Nephron (organoid): ENCODE data around the gene GOT2.
"Not testable (repeated sequence)": the region's sequence is repeated elsewhere in the genome, so short reads cannot be mapped to it uniquely, and the experiment has no call there.

ENCODE experiments used
- H3K27ac Mint-ChIP-seq, 3 experiments: 2 replicates each; pipeline ENCODE4 v1.8.0; 2020; ENCODE audit warnings: mixed read lengths in 3 of 3, mild to moderate bottlenecking in 2 of 3, moderate library complexity in 1 of 3
- H3K27me3 Mint-ChIP-seq: 2 replicates; pipeline ENCODE4 v1.8.0; 2021; ENCODE audit warnings: low read depth, mild to moderate bottlenecking, moderate library complexity, mixed read lengths
- H3K36me3 Mint-ChIP-seq: 2 replicates; pipeline ENCODE4 v1.8.0; 2020; ENCODE audit warnings: low read depth, mixed read lengths
- H3K4me1 Mint-ChIP-seq: 2 replicates; pipeline ENCODE4 v1.8.0; 2020; ENCODE audit warnings: mixed read lengths
- H3K4me3 Mint-ChIP-seq, 3 experiments: 2 replicates each; pipeline ENCODE4 v1.8.0; 2020; ENCODE audit warnings: mild to moderate bottlenecking in 3 of 3, mixed read lengths in 3 of 3, moderate library complexity in 2 of 3
- H3K9me3 Mint-ChIP-seq: 2 replicates; pipeline ENCODE4 v1.8.0; 2020; ENCODE audit warnings: mixed read lengths
- TF ChIP-seq, protein P1 (sequence below), 3 experiments: fragments of 200-600 bp; sonication (generic); IDR thresholded peaks; one replicate each; pipeline ENCODE4 v1.5.0; 2021; ENCODE audit warnings: antibody characterized with exemption in 3 of 3; ENCODE audit not compliant: unreplicated experiment in 3 of 3

GOT2 gene

DNA sequence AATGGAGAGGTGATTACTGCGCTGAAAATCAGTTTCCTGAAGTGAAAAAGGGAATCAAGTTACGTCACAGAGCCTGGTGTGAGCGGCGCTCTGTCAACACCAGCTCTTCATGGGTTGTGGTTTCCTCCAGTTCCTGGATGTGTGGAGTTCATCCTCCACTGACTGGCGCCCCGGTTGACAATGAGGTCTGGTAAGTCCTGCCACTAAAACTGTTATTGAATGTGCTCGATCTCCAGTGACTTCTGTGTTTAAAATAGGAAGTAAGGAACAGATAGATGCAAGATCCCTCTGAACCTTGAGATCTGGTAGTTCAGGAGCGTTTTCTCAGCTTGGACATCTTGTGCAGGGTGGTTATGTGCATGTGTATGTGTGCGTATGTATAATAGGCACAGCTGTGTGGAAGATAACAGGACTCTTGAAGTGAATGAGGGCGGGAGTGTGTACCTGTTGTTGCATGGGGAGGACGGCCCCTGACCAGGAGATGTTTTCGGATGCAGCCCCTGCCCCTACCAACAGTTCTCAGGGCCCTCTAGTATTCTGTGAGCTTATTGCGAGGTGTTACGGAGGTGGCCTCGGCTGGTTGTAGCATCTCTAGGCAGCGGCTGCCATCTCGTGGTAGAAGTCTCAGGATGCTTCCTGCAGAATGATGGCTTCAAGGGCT lies 22.0 kb upstream of the GOT2 start:
- TF ChIP-seq, protein P1, sequence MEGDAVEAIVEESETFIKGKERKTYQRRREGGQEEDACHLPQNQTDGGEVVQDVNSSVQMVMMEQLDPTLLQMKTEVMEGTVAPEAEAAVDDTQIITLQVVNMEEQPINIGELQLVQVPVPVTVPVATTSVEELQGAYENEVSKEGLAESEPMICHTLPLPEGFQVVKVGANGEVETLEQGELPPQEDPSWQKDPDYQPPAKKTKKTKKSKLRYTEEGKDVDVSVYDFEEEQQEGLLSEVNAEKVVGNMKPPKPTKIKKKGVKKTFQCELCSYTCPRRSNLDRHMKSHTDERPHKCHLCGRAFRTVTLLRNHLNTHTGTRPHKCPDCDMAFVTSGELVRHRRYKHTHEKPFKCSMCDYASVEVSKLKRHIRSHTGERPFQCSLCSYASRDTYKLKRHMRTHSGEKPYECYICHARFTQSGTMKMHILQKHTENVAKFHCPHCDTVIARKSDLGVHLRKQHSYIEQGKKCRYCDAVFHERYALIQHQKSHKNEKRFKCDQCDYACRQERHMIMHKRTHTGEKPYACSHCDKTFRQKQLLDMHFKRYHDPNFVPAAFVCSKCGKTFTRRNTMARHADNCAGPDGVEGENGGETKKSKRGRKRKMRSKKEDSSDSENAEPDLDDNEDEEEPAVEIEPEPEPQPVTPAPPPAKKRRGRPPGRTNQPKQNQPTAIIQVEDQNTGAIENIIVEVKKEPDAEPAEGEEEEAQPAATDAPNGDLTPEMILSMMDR (IDR thresholded peaks at IDR 0.05; ENCODE audit: unreplicated experiment in 3 of 3), result peak; percentile 65 to 81 (median 79)
- H3K9me3 Mint-ChIP-seq, result no peaks in the 10 kb centered on the region
- H3K4me1 Mint-ChIP-seq, result no peaks in the 10 kb centered on the region
- no peak overlapping the region for H3K27ac Mint-ChIP-seq
- no peak overlapping the region for H3K4me3 Mint-ChIP-seq
- H3K36me3 Mint-ChIP-seq, result no peaks in the 10 kb centered on the region
- H3K27me3 Mint-ChIP-seq, result peaks cover 22% of the 10 kb centered on the region

- H3K9me3 Mint-ChIP-seq, result no peaks in the 10 kb centered on the region
- H3K4me1 Mint-ChIP-seq, result no peaks in the 10 kb centered on the region
- H3K36me3 Mint-ChIP-seq, result no peaks in the 10 kb centered on the region
- TF ChIP-seq, protein P1 (IDR thresholded peaks at IDR 0.05; ENCODE audit: unreplicated experiment in 3 of 3), result no peak
- peaks cover 18% of the 10 kb centered on the region for H3K27me3 Mint-ChIP-seq
- no peak overlapping the region for H3K27ac Mint-ChIP-seq
- H3K4me3 Mint-ChIP-seq, result no peak overlapping the region
Observed at GRCh38 chr16:58753711-58754134, 19.6 kb upstream of the GOT2 start.

GRCh38 chr16:58744497-58744896 lies 10.4 kb upstream of the GOT2 start:
- H3K9me3 Mint-ChIP-seq, result no peaks in the 10 kb centered on the region
- H3K4me1 Mint-ChIP-seq, result no peaks in the 10 kb centered on the region
- TF ChIP-seq, protein P1 (IDR thresholded peaks at IDR 0.05; ENCODE audit: unreplicated experiment in 3 of 3), result no peak
- peaks cover 7% of the 10 kb centered on the region for H3K27me3 Mint-ChIP-seq
- no peaks in the 10 kb centered on the region for H3K36me3 Mint-ChIP-seq
- H3K4me3 Mint-ChIP-seq, result no peak overlapping the region
- no peak overlapping the region for H3K27ac Mint-ChIP-seq

DNA sequence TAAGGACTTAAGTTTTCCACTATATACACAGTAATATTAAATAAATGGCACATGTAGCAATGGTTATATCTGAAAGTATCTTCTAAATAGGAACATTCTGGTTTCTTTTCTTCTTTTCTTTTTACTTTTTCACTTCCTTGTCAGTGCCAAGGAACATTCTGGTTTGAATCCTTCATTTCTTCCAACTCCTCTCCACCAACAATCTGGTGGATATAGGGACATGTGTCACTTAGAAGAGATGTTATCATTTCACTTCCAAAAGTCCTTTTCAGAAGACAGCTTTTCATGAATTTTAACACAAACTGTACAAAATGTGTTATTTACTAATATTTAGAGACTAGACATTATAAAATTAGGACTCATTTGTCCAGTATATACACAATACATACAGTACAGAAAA lies 7.9 kb upstream of the GOT2 start:
- Mint-ChIP-seq H3K4me3 (no peak overlapping the region), H3K27ac (no peak overlapping the region), H3K4me1 (no peaks in the 10 kb centered on the region)

GRCh38 chr16:58741166-58741565 lies 7.0 kb upstream of the GOT2 start:
- Mint-ChIP-seq H3K36me3 (no peaks in the 10 kb centered on the region), H3K4me1 (no peaks in the 10 kb centered on the region), H3K27ac (no peak overlapping the region), H3K27me3 (peaks cover 11% of the 10 kb centered on the region), H3K4me3 (no peak overlapping the region), H3K9me3 (no peaks in the 10 kb centered on the region)
- TF ChIP-seq, protein P1 (IDR thresholded peaks at IDR 0.05; ENCODE audit: unreplicated experiment in 3 of 3), result no peak

More for the DNA sequence above, 7.9 kb upstream of the GOT2 start:
- TF ChIP-seq, protein P1 (IDR thresholded peaks at IDR 0.05; ENCODE audit: unreplicated experiment in 3 of 3), result no peak
- Mint-ChIP-seq H3K9me3 (no peaks in the 10 kb centered on the region), H3K27me3 (peaks cover 11% of the 10 kb centered on the region), H3K36me3 (no peaks in the 10 kb centered on the region)

DNA sequence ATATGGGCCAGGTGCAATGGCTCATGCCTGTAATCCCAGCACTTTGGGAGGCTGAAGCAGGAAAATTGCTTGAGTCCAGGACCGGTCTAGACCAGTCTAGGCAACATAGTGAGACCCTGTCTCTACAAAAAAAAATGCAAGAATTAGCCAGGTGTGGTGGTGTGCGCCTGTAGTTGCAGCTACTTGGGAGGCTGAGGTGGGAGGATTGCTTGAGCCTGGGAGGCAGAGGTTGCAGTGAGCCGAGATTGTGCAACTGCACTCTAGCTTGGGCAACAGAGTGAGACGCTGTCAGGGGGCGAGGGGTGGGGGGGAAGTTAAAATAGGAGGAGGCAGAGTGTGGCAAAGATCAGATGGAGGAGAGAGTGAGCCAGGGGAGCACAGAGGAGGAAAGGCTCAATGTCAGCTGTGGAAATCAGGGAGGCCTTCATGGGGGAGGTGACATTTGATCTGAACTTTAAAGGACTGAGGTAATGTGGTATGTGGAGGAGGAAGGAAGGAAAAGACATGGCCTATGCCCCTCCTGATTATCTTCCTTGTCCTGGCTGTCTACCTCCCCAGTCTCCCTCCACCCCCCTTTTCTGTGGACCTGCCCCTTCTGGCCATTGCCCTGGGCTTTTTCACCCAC lies 4.7 kb upstream of the GOT2 start:
- no peak overlapping the region for H3K27ac Mint-ChIP-seq
- no peak overlapping the region for H3K4me3 Mint-ChIP-seq
- peaks cover 11% of the 10 kb centered on the region for H3K27me3 Mint-ChIP-seq
- TF ChIP-seq, protein P1 (IDR thresholded peaks at IDR 0.05; ENCODE audit: unreplicated experiment in 3 of 3), result no peak
- no peaks in the 10 kb centered on the region for H3K36me3 Mint-ChIP-seq
- no peaks in the 10 kb centered on the region for H3K4me1 Mint-ChIP-seq
- H3K9me3 Mint-ChIP-seq, result no peaks in the 10 kb centered on the region

GRCh38 chr16:58736341-58736740 lies 2.2 kb upstream of the GOT2 start:
- not testable (repeated sequence) for H3K36me3 Mint-ChIP-seq, H3K27ac Mint-ChIP-seq, H3K9me3 Mint-ChIP-seq
- H3K27me3 Mint-ChIP-seq, result peaks cover 11% of the 10 kb centered on the region
- H3K4me3 Mint-ChIP-seq, result peak overlapping the region; percentile 54 to 82 (median 72)
- peaks cover 12% of the 10 kb centered on the region for H3K4me1 Mint-ChIP-seq
